ENCODE data around the gene NTN5. TPM values are rescaled to one million over a fixed set of nuclear protein-coding genes. Genes with fewer than 3 reads are reported as not detected.

NTN5 gene
- polyA plus RNA-seq, 1 experiment, result 0.10 TPM

DNA sequence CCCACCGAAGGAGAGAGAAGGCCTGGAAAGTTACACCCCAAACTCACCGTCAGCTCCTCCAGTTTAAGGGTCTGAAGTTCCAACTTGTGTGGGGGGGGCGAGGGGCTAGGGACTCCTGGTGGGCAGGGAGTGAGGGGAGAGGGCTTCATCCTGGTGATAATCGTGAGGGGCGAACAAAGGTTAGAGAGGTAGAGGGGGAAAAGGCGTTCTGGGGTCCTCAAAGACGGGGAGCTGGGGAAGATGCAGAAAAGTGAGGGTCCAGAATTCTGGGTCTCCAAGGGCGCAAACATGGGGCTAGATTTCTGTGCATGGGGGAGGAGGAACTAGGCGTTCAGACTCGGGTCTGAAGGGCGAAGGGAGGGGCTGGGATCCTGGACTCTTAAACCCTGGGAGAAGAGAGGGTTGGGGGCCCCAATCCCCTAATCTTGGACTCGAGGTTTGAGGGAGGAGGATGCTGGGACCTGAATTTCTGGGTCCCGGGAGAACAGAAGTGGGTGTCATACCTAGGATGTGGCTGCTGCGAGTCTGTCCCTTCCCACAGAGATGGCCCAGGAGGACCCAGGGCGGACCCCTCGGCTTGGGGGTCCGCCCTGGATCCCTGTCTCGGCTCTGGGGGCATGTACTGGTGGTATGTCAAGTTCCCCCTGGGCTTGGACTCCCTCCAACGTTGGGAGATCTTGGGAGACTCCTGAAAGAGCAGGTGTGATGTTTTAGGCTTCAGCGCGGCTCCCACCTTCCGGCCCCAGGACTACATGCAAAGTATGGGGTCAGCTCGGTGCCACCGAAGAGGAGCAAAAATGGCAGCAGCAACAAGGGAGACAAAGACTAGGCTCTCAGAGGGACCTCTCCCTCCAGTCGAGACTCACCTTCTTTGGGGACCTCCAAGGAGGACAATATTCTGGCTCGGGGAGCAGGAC, 42.2 kb upstream of the NTN5 start:
- TF ChIP-seq CTCF (IDR thresholded peaks at IDR 0.05; ENCODE audit: low read depth, low read length), result no peak
- CTCF ChIA-PET, result no interaction called here
- POLR2A ChIA-PET, result interaction anchor here (0.8 kb wide), 1 partner anchor 96 kb away, joined by 3 read pairs; the partner anchor contains the start of gene SPHK2
- H3K9me3 ChIP-seq (ENCODE audit: control insufficient read depth, insufficient read depth, low read length), result peaks cover 5% of the 10 kb centered on the region
- DNase-seq (ENCODE audit: low read depth, low spot score), result no peak
- peak overlapping the region; percentile 40 for H3K27ac ChIP-seq (ENCODE audit: low read depth, low read length)
- H3K4me3 ChIP-seq (ENCODE audit: low read depth, low read length), result peak overlapping the region; percentile 56
- no peaks in the 10 kb centered on the region for H3K27me3 ChIP-seq (ENCODE audit: control insufficient read depth, insufficient read depth, low read length)

GRCh38 chr19:48713864-48714755, 41.3 kb upstream of the NTN5 start:
- Histone ChIP-seq H3K27me3 (ENCODE audit: control insufficient read depth, insufficient read depth, low read length) (no peaks in the 10 kb centered on the region), H3K9me3 (ENCODE audit: control insufficient read depth, insufficient read depth, low read length) (peaks cover 5% of the 10 kb centered on the region), H3K4me3 (ENCODE audit: low read depth, low read length) (peak overlapping the region; percentile 82), H3K27ac (ENCODE audit: low read depth, low read length) (peak overlapping the region; percentile 40)
- peak; percentile 99 for DNase-seq (ENCODE audit: low read depth, low spot score)
- ChIA-PET POLR2A (interaction anchor here (0.6 to 1.5 kb wide), 3 partner anchors 11 to 95 kb away, joined by 3 to 5 read pairs (median 4); partner anchors contain the start of genes FUT2 and SPHK2), CTCF (interaction anchor here (1.4 to 2.1 kb wide), 2 partner anchors 14 to 38 kb away, joined by 4 to 7 read pairs; no protein-coding TSS in a partner anchor)
- TF ChIP-seq CTCF (IDR thresholded peaks at IDR 0.05; ENCODE audit: low read depth, low read length), result no peak

GRCh38 chr19:48713041-48713863, 40.4 kb upstream of the NTN5 start:
- POLR2A ChIA-PET, result interaction anchor here (1.5 kb wide), 1 partner anchor 12 kb away, joined by 5 read pairs; no protein-coding TSS in a partner anchor

More at GRCh38 chr19:48713041-48713863, 40.4 kb upstream of the NTN5 start:
- Histone ChIP-seq H3K27me3 (ENCODE audit: control insufficient read depth, insufficient read depth, low read length) (no peaks in the 10 kb centered on the region), H3K9me3 (ENCODE audit: control insufficient read depth, insufficient read depth, low read length) (peaks cover 5% of the 10 kb centered on the region), H3K27ac (ENCODE audit: low read depth, low read length) (no peak overlapping the region), H3K4me3 (ENCODE audit: low read depth, low read length) (peak overlapping the region; percentile 82)
- TF ChIP-seq CTCF (IDR thresholded peaks at IDR 0.05; ENCODE audit: low read depth, low read length), result peak; percentile 48
- CTCF ChIA-PET, result interaction anchor here (1.4 to 2.1 kb wide), 2 partner anchors 13 to 38 kb away, joined by 4 to 7 read pairs; no protein-coding TSS in a partner anchor
- DNase-seq (ENCODE audit: low read depth, low spot score), result no peak

All from AG04450 (cell line).